Uterus (tissue), 2 donors: Measurements from ENCODE around the gene TBC1D14.

ENCODE experiments used
- CTCF ChIP-seq, 4 experiments: fragments of 200-600 bp in 2 of 4; fragments of 450-650 bp in 2 of 4; sonication (generic) in 2 of 4; IDR thresholded peaks; one replicate each; pipeline ENCODE4 v1.5.1; 2016 to 2019; ENCODE audit warnings: antibody characterized with exemption in 4 of 4, mild to moderate bottlenecking in 2 of 4, moderate library complexity in 1 of 4
- POLR2A ChIP-seq, 2 donors: fragments of 450-650 bp; IDR thresholded peaks; one replicate each; pipeline ENCODE4 v1.6.1; 2016; ENCODE audit warnings: antibody characterized with exemption in 2 of 2, mild to moderate bottlenecking in 1 of 2, moderate library complexity in 1 of 2

- TF ChIP-seq CTCF (IDR thresholded peaks at IDR 0.05) (no peak), POLR2A (IDR thresholded peaks at IDR 0.05) (no peak)
These were observed 24.2 kb downstream of the TBC1D14 start for GRCh38 chr4:6933691-6934430.
